Right atrium auricular region (tissue), 2 donors: ENCODE measurements around the gene HOXB9. TPM values are rescaled to one million over a fixed set of nuclear protein-coding genes. Genes with fewer than 3 reads are reported as not detected.

Experiments used
- DNase-seq: peaks from one replicate; pipeline ENCODE4 v3.0.0-alpha.2; 2019; ENCODE audit warnings: low spot score
- H3K27ac ChIP-seq, 2 donors: fragments of 200-600 bp; sonication (generic); 1 replicate in 1 of 2; 2 replicates in 1 of 2; pipeline ENCODE4 v1.5.1; 2016 to 2019
- H3K27me3 ChIP-seq, 2 donors: fragments of 200-600 bp; sonication (generic); one replicate each; pipeline versions ENCODE4 v1.5.1 to v1.6.0; 2017 to 2019
- H3K36me3 ChIP-seq: fragments of 200-600 bp; sonication (generic); one replicate; pipeline ENCODE4 v1.5.1; 2016
- H3K4me1 ChIP-seq, 2 donors: fragments of 200-600 bp; sonication (generic); one replicate each; pipeline versions ENCODE4 v1.5.1 to v1.6.0; 2017 to 2019
- H3K4me3 ChIP-seq, 2 donors: fragments of 200-600 bp; sonication (generic); 1 replicate in 1 of 2; 2 replicates in 1 of 2; pipeline ENCODE4 v1.5.1; 2017 to 2019; ENCODE audit warnings: mild to moderate bottlenecking in 1 of 2, moderate library complexity in 1 of 2
- H3K9me3 ChIP-seq, 2 donors: fragments of 200-600 bp; sonication (generic); one replicate each; pipeline ENCODE4 v1.5.1; 2019
- total RNA-seq, 2 donors: library from RNA; depleted of rRNA; stranded (reverse); fragments of >200 nt; gene quantifications; one replicate each; pipeline ENCODE4 v1.1.0, GENCODE V29; 2016
- TF ChIP-seq, protein P1 (sequence below), 2 donors: fragments of 200-600 bp; sonication (generic); IDR thresholded peaks; one replicate each; pipeline ENCODE4 v1.5.1; 2019; ENCODE audit warnings: antibody characterized with exemption in 2 of 2

HOXB9 gene
- total RNA-seq, 2 donors from 2014 or later: not detected

DNA sequence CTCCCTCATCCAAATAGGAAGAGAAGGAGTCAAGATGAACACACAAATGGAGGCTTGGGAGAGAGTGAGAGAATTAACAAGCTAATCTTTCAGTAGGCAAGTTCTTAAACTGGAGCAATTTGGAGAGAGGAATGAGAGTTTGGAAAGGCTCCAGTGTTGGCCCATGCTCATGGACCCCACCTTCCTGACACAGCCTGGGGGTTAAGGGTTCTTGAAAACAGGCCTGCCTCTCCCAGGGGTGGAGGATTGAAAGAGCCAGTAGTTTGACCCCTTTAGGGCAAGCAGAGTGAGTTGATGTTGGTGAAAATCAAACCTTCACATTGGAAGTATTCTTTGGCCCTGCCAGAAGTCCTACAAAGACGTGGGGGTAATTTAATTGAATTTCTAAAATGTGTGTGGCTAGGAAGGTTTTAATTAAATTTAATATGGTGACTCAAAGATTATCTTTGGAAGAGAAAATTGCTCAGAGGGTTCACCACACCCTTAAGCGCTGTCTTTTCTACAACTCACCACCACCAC lies 41.9 kb downstream of the HOXB9 start:
- TF ChIP-seq, protein P1, sequence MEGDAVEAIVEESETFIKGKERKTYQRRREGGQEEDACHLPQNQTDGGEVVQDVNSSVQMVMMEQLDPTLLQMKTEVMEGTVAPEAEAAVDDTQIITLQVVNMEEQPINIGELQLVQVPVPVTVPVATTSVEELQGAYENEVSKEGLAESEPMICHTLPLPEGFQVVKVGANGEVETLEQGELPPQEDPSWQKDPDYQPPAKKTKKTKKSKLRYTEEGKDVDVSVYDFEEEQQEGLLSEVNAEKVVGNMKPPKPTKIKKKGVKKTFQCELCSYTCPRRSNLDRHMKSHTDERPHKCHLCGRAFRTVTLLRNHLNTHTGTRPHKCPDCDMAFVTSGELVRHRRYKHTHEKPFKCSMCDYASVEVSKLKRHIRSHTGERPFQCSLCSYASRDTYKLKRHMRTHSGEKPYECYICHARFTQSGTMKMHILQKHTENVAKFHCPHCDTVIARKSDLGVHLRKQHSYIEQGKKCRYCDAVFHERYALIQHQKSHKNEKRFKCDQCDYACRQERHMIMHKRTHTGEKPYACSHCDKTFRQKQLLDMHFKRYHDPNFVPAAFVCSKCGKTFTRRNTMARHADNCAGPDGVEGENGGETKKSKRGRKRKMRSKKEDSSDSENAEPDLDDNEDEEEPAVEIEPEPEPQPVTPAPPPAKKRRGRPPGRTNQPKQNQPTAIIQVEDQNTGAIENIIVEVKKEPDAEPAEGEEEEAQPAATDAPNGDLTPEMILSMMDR (IDR thresholded peaks at IDR 0.05): no peak
- Histone ChIP-seq H3K9me3 (no peaks in the 10 kb centered on the region), H3K4me1 (peaks cover 0 to 35% of the 10 kb centered on the region in 2 donors), H3K36me3 (no peaks in the 10 kb centered on the region), H3K4me3 (no peak overlapping the region), H3K27ac (no peak overlapping the region), H3K27me3 (peaks cover 42 to 51% of the 10 kb centered on the region in 2 donors)
- DNase-seq: no peak

GRCh38 chr17:48583708-48584222 lies 42.4 kb downstream of the HOXB9 start:
- Histone ChIP-seq H3K36me3 (no peaks in the 10 kb centered on the region), H3K9me3 (no peaks in the 10 kb centered on the region), H3K4me1 (peaks cover 0 to 35% of the 10 kb centered on the region in 2 donors), H3K4me3 (no peak overlapping the region), H3K27me3 (peaks cover 47 to 56% of the 10 kb centered on the region in 2 donors), H3K27ac (no peak overlapping the region)
- no peak for DNase-seq
- TF ChIP-seq, protein P1 (IDR thresholded peaks at IDR 0.05): no peak

DNA sequence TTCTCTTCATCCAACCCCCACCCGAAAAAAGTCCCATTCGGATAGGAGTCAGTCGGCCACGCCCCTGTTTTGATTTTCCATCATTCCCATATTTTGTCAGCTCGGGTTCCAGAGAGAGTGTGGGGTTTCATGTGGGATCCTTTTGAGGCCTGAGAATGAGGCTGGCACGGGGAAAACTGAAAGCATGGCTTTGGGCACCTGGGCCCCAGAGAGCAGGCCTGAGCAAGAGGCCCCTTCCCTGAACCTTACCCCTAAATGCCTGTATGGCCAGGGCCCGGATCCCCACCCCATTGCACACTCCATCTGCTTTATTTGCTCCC lies 43.4 kb downstream of the HOXB9 start:
- no peak overlapping the region for H3K4me3 ChIP-seq
- no peak for DNase-seq
- peaks cover 0 to 35% of the 10 kb centered on the region in 2 donors for H3K4me1 ChIP-seq
- TF ChIP-seq, protein P1 (IDR thresholded peaks at IDR 0.05): no peak
- peaks cover 47 to 66% of the 10 kb centered on the region in 2 donors for H3K27me3 ChIP-seq
- H3K9me3 ChIP-seq: no peaks in the 10 kb centered on the region
- no peaks in the 10 kb centered on the region for H3K36me3 ChIP-seq
- H3K27ac ChIP-seq: peak overlapping the region in 1 of 2 donors; percentile 44

- no peaks in the 10 kb centered on the region for H3K36me3 ChIP-seq
- no peak for DNase-seq
- peaks cover 0 to 26% of the 10 kb centered on the region in 2 donors for H3K4me1 ChIP-seq
- H3K27ac ChIP-seq: no peak overlapping the region
- TF ChIP-seq, protein P1 (IDR thresholded peaks at IDR 0.05): no peak
- H3K4me3 ChIP-seq: no peak overlapping the region
- peaks cover 33 to 70% of the 10 kb centered on the region in 2 donors for H3K27me3 ChIP-seq
- H3K9me3 ChIP-seq: no peaks in the 10 kb centered on the region
Observed at GRCh38 chr17:48579760-48580554, 46.2 kb downstream of the HOXB9 start.

GRCh38 chr17:48579471-48579759 lies 46.7 kb downstream of the HOXB9 start:
- H3K9me3 ChIP-seq: no peaks in the 10 kb centered on the region
- TF ChIP-seq, protein P1 (IDR thresholded peaks at IDR 0.05): no peak
- no peak overlapping the region for H3K4me3 ChIP-seq
- DNase-seq: no peak
- H3K27me3 ChIP-seq: peaks cover 33 to 70% of the 10 kb centered on the region in 2 donors
- H3K27ac ChIP-seq: no peak overlapping the region
- no peaks in the 10 kb centered on the region for H3K36me3 ChIP-seq
- peaks cover 0 to 23% of the 10 kb centered on the region in 2 donors for H3K4me1 ChIP-seq
